Measurements from ENCODE around the gene RIPK4. TPM values are rescaled to one million over a fixed set of nuclear protein-coding genes. Genes with fewer than 3 reads are reported as not detected.

RIPK4 gene
- polyA plus RNA-seq, 1 donor from 2014 or later: not detected

Small RNA genes lying within 50 kb of the gene (small RNA-seq; reads per million reads assigned to genes)
- 0 reads per million in 3 experiments for gene MIR6814

Other genes with a start within 250 kb of the RIPK4 start
- gene PRDM15, start 112.3 kb upstream of the RIPK4 start, polyA plus RNA-seq: 4.1 and 5.6 TPM in 2 replicates
- 0.88 and 1.5 TPM in 2 replicates for gene C2CD2, start 187.0 kb upstream of the RIPK4 start, polyA plus RNA-seq
- 6.4 and 8.0 TPM in 2 replicates for gene ZBTB21, start 243.3 kb upstream of the RIPK4 start, polyA plus RNA-seq